Fibroblast of lung (primary cell): ENCODE data around the gene NUDCD3. TPM values are rescaled to one million over a fixed set of nuclear protein-coding genes. Genes with fewer than 3 reads are reported as not detected.

Experiments used
- DNase-seq, 2 donors: peaks; one replicate each; pipeline versions ENCODE4 v3.0.0 to v3.0.0-alpha.2; 2010; ENCODE audit warnings: low read depth in 2 of 2
- H2AFZ ChIP-seq: 2 replicates; pipeline ENCODE4 v1.5.1; 2012; ENCODE audit warnings: low read length, control low read depth, inconsistent platforms
- H3K27ac ChIP-seq: 2 replicates; pipeline ENCODE4 v1.5.1; 2011; ENCODE audit warnings: low read length, control low read depth; ENCODE audit not compliant: insufficient read depth
- H3K27me3 ChIP-seq: 2 replicates; pipeline ENCODE4 v1.5.1; 2011; ENCODE audit warnings: mild to moderate bottlenecking, low read length; ENCODE audit not compliant: control insufficient read depth, insufficient read depth
- H3K36me3 ChIP-seq: 2 replicates; pipeline ENCODE4 v1.5.1; 2011; ENCODE audit warnings: low read length; ENCODE audit not compliant: control insufficient read depth, insufficient read depth
- H3K4me1 ChIP-seq: 2 replicates; pipeline ENCODE4 v1.5.1; 2011; ENCODE audit warnings: low read length; ENCODE audit not compliant: control insufficient read depth, insufficient read depth; ENCODE audit errors: extremely low read depth
- H3K4me2 ChIP-seq: 2 replicates; pipeline ENCODE4 v1.5.1; 2011; ENCODE audit warnings: low read length, control low read depth; ENCODE audit not compliant: insufficient read depth; ENCODE audit errors: extremely low read depth
- H3K4me3 ChIP-seq, 4 experiments: fragments of 200-600 bp in 1 of 4; sonication (generic) in 1 of 4; replicated peaks in 1 of 4; 2 replicates each; pipeline ENCODE4 v1.5.1; 2011 to 2016; ENCODE audit warnings: low read length in 4 of 4, low read depth in 3 of 4, mild to moderate bottlenecking in 3 of 4, control low read depth in 2 of 4, inconsistent platforms in 1 of 4, mixed read lengths in 1 of 4; ENCODE audit not compliant: insufficient read depth in 1 of 4; ENCODE audit errors: control extremely low read depth in 1 of 4
- H3K79me2 ChIP-seq: 2 replicates; pipeline ENCODE4 v1.5.1; 2012; ENCODE audit warnings: mild to moderate bottlenecking, low read length, inconsistent platforms; ENCODE audit not compliant: control insufficient read depth, insufficient read depth
- H3K9ac ChIP-seq: 2 replicates; pipeline ENCODE4 v1.5.1; 2011; ENCODE audit warnings: mild to moderate bottlenecking, low read length, control low read depth; ENCODE audit not compliant: insufficient read depth
- H3K9me3 ChIP-seq: 2 replicates; pipeline ENCODE4 v1.5.1; 2012; ENCODE audit warnings: low read depth, low read length; ENCODE audit not compliant: control insufficient read depth, insufficient read depth
- H4K20me1 ChIP-seq: 2 replicates; pipeline ENCODE4 v1.5.1; 2011; ENCODE audit warnings: low read length; ENCODE audit not compliant: control insufficient read depth, insufficient read depth; ENCODE audit errors: extremely low read depth
- EZH2 ChIP-seq: IDR thresholded peaks from 2 replicates; pipeline ENCODE4 v1.5.1; 2012; ENCODE audit warnings: low read length, control low read depth, mild to moderate bottlenecking; ENCODE audit errors: missing control alignments
- polyA plus RNA-seq, 2 donors: library from polyadenylated mRNA; depleted of rRNA in 1 of 2; stranded (reverse) in 1 of 2; unstranded in 1 of 2; fragments of >200 nt; gene quantifications; 2 replicates each; pipeline ENCODE4 v1.2.1, GENCODE V29; 2011 to 2012; ENCODE audit warnings: missing spikeins in 1 of 2
- total RNA-seq: library from RNA; depleted of rRNA; stranded (reverse); fragments of >200 nt; gene quantifications from 2 replicates; pipeline ENCODE4 v1.2.1, GENCODE V29; 2014
- TF ChIP-seq, protein P1 (sequence below), 2 donors: IDR thresholded peaks in 1 of 2; conservative IDR thresholded peaks in 1 of 2; 1 replicate in 1 of 2; 2 replicates in 1 of 2; pipeline ENCODE4 v1.5.1; 2011 to 2012; ENCODE audit warnings: low read length in 2 of 2, control low read depth in 1 of 2, inconsistent platforms in 1 of 2, low read depth in 1 of 2, mild to moderate bottlenecking in 1 of 2

NUDCD3 gene
- total and polyA plus RNA-seq, 2 donors (not counting 1 experiment from before 2014, with no cell fraction given) = 51.9 to 68.7 TPM

GRCh38 chr7:44368455-44368854 lies 122.0 kb downstream of the NUDCD3 start:
- TF ChIP-seq, protein P1, sequence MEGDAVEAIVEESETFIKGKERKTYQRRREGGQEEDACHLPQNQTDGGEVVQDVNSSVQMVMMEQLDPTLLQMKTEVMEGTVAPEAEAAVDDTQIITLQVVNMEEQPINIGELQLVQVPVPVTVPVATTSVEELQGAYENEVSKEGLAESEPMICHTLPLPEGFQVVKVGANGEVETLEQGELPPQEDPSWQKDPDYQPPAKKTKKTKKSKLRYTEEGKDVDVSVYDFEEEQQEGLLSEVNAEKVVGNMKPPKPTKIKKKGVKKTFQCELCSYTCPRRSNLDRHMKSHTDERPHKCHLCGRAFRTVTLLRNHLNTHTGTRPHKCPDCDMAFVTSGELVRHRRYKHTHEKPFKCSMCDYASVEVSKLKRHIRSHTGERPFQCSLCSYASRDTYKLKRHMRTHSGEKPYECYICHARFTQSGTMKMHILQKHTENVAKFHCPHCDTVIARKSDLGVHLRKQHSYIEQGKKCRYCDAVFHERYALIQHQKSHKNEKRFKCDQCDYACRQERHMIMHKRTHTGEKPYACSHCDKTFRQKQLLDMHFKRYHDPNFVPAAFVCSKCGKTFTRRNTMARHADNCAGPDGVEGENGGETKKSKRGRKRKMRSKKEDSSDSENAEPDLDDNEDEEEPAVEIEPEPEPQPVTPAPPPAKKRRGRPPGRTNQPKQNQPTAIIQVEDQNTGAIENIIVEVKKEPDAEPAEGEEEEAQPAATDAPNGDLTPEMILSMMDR (conservative IDR thresholded peaks at IDR 0.05 in 1 of 2, IDR thresholded peaks at IDR 0.05 in 1 of 2; ENCODE audit: low read depth in 1 of 2, low read length in 2 of 2) = no peak
- TF ChIP-seq EZH2 = no peak
- no peak overlapping the region for H2AFZ ChIP-seq
- H3K4me3 ChIP-seq = no peak overlapping the region
- peaks cover 10% of the 10 kb centered on the region for H3K4me1 ChIP-seq
- H3K79me2 ChIP-seq = no peaks in the 10 kb centered on the region
- H3K27ac ChIP-seq = no peak overlapping the region
- no peaks in the 10 kb centered on the region for H3K36me3 ChIP-seq
- H3K4me2 ChIP-seq = no peak overlapping the region
- no peak overlapping the region for H3K9ac ChIP-seq
- H3K9me3 ChIP-seq = no peaks in the 10 kb centered on the region
- H4K20me1 ChIP-seq = no peaks in the 10 kb centered on the region
- H3K27me3 ChIP-seq = no peaks in the 10 kb centered on the region
- DNase-seq = no peak

DNA sequence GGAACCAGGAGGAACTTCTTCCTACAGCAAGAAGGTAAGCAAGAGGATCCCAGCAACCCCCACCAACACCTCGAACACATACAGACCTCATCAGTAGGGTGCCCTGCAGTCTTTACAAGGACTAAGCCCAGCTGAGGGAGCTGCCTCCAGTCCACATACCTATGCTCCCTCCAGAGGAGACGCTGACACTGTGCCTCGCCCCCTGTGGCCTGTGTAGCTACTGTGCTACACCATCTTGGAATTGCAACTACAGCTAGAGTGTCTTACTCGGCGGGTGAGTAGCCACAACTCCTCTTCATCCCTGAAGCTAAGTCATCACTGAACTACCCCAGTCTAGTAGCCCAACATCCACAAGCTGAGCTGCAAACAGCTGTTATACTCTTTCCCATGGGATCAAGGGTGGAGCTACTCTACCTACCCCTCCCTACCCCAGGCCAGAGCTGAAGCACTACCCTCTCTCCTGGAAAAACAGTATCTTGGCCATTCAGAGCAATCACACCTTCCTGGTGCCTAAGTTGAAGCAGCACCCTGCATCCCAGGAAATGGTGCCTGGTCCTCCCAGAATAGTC lies 122.9 kb downstream of the NUDCD3 start:
- Histone ChIP-seq H3K9ac (no peak overlapping the region), H3K36me3 (no peaks in the 10 kb centered on the region), H3K27me3 (no peaks in the 10 kb centered on the region), H3K79me2 (no peaks in the 10 kb centered on the region), H3K27ac (no peak overlapping the region), H4K20me1 (no peaks in the 10 kb centered on the region), H2AFZ (no peak overlapping the region), H3K9me3 (no peaks in the 10 kb centered on the region), H3K4me3 (no peak overlapping the region), H3K4me2 (no peak overlapping the region), H3K4me1 (peaks cover 5% of the 10 kb centered on the region)
- TF ChIP-seq EZH2 = no peak
- TF ChIP-seq, protein P1 (conservative IDR thresholded peaks at IDR 0.05 in 1 of 2, IDR thresholded peaks at IDR 0.05 in 1 of 2; ENCODE audit: low read depth in 1 of 2, low read length in 2 of 2) = no peak
- no peak for DNase-seq

DNA sequence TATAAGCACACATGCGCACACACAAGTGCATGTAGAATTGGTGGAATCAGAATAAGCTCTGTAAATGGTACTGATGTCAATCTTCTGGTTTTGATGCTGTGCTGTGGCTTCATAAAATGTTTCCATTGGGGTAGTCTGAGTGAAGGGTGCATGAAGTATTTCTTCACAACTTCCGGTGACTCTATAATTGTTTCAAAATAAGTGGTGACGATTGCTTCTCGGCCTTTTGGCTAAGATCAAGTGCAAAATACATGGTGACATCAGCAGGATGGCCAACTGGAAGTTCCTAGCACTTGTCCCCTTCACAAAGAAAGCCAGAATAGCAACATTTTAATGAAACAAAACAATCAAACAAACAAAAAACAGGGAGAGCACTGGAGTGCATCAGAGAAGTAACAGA lies 123.5 kb downstream of the NUDCD3 start:
- Histone ChIP-seq H3K4me1 (peaks cover 5% of the 10 kb centered on the region), H3K4me2 (no peak overlapping the region), H3K27me3 (no peaks in the 10 kb centered on the region), H4K20me1 (no peaks in the 10 kb centered on the region), H3K9ac (no peak overlapping the region), H3K9me3 (no peaks in the 10 kb centered on the region), H3K27ac (no peak overlapping the region), H2AFZ (no peak overlapping the region), H3K4me3 (no peak overlapping the region), H3K36me3 (no peaks in the 10 kb centered on the region), H3K79me2 (no peaks in the 10 kb centered on the region)
- no peak for TF ChIP-seq EZH2
- TF ChIP-seq, protein P1 (conservative IDR thresholded peaks at IDR 0.05 in 1 of 2, IDR thresholded peaks at IDR 0.05 in 1 of 2; ENCODE audit: low read depth in 1 of 2, low read length in 2 of 2) = no peak
- DNase-seq = no peak
